GM21786 (cell line): ENCODE measurements around the gene ACACB.

ENCODE experiments used
- ATAC-seq: cut with Tn5 transposase; IDR thresholded peaks from one replicate; pipeline ENCODE4 v1.9.1; 2021; ENCODE audit not compliant: unreplicated experiment

The ACACB gene

DNA sequence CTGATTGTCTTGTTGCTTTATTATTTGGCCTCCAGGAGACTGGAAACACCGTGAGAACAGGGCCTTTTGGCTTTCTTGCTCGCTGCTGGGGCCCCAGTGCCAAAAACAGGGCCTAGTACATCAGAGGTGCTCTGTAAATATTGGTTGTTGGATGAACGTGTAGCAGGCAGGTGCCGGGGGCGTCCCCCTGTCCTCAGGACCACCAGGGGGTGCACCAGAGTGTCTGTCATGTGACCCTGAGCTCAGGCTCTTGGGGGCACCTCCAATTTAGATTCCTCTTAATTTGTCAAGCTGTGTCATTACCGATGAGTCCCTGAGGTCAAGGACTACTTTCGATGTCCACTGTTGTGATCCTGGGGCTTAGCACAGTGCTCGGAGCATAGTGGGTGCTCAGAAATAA is 87.1 kb downstream of the ACACB start:
- no peak for ATAC-seq

DNA sequence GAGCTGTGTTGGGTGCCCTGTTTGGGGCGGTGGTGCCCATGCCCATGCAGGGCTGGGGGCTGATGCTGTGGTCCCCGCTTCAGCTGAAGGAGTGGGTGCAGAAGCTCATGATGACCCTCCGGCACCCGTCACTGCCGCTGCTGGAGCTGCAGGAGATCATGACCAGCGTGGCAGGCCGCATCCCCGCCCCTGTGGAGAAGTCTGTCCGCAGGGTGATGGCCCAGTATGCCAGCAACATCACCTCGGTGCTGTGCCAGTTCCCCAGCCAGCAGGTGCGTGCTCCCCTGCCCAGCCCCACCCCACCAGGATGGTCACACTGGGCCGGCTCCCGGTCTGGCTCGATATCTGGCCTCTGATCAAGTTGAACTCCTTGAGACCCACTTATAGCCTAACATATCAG is 92.7 kb downstream of the ACACB start:
- ATAC-seq: no peak

DNA sequence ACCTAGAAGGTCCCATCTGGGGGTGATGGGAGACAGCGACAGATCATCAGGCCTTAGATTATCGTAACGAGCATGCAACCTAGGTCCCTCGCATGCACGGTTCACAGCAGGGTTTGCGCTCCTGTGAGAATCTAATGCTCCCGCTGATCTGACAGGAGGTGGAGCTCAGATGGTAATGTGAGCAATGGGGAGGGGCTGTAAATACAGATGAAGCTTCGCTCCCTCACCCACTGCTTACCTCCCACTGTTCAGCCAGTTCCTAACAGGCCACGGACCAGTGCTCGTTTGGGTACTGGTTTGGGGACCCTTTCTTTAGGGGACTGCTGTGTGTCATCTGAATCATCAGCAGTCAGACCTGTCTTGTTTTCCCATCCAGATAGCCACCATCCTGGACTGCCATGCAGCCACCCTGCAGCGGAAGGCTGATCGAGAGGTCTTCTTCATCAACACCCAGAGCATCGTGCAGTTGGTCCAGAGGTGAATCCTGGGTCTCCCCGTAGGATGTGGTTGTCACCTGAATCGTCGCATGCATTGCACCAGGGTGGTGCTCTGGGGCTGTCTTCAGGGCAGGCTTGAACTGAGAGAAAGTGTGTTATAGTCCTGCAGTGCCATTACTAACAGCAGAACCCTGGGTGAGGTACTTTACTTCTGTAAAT is 96.2 kb downstream of the ACACB start:
- no peak for ATAC-seq

DNA sequence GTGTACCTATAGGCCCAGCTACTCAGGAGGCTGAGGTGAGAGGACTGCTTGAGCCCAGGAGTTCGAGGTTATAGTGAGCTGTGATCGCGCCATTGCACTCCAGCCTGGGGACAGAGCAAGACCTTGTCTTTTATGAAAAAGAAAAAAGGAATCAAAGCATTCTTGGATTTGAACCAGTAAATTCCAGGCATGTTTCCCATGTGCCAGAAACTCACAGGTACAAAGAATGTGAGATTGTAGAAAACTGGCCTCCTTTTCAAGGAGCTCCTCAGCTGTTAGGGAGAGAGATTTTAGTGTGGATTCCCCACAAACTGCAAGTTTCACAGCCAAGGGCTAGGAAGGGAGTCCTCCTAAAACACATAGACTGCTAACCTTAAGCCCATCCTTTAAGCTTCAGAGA is 97.7 kb downstream of the ACACB start:
- ATAC-seq: no peak

DNA sequence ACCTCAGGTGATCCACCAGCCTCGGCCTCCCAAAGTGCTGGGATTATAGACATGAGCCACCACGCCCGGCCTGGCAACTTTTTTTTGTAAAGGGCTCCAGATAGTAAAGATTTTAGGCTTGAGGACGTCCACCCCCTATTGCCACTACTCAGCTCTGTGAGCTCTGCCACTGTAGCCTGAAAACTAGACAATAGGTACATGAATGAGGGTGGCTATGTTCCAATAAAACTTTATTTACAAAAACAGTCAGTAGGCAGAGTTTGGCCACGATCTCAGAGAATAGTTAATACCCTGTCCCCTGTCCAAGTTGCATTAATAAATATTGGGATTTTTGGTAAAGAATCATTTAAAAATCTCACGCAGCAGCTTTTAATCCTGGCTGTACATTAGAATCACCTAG is 102.6 kb downstream of the ACACB start:
- no peak for ATAC-seq

DNA sequence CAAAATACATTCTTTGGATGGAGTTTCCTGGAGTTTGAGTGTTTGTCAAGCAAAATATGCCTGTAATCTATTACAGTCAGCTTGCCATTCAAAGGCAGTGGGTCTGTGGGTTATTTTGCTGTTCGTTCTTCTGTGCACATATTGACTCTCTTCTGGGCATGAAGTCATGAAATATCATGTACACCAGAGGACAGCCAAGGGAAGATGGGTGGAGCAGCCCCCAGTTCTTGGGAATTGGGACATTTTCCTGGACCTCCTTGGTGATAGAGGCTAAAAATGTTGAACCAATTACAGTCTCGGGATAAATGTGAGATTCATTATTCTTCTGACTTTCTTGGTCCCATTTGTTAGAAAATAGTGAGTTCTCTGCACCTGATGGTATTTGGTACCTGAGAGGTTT is 103.6 kb downstream of the ACACB start:
- ATAC-seq: no peak

DNA sequence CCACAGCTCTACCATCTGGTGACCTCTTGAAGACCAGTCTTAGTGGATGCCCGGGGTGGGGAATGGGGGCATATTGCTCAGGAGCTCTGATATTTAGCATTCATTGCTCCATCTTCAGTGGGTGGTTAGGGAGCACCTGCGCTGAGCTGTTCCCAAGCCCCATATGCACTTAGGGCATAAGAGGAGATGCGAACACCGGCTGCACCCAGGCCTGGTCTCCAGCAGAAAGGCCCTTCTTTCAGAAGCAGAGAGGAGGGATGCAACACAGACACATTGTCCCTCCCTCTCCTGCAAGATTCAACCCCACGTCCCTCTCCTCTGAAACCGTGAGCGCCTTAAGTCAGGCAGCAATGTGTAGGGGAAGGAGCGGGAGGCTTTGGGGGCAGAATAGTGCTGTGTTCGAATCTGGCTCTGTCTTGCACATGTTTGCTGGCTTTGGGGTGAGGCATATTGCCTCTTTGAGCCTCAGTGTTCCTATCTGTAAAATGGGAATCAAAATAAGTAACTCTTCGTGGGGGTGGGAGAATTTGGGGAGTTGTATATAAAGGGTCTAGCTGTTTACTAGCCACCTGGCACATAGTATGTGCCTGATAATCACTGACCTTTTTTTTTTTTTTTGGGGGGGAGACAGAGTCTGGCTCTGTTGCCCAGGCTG is 105.0 kb downstream of the ACACB start:
- no peak for ATAC-seq

DNA sequence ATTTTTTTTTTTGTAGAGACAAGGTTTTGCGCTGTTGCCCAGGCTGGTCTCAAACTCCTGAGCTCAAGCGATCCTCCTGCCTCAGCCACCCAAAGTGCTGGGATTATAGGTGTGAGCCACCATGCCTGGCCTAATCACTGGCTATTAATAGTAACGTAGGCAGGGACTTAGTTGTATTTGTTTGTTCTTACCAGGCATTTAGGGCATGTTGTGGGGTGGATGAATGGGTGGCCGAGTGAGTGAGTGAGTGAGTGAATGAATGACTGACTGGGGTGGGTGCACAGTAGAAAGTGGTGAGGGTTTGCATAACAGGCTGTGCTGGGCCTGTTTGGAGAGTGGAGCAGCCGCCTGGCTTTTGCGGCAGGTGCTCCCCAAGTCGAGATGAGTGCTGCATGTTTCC is 105.7 kb downstream of the ACACB start:
- no peak for ATAC-seq

DNA sequence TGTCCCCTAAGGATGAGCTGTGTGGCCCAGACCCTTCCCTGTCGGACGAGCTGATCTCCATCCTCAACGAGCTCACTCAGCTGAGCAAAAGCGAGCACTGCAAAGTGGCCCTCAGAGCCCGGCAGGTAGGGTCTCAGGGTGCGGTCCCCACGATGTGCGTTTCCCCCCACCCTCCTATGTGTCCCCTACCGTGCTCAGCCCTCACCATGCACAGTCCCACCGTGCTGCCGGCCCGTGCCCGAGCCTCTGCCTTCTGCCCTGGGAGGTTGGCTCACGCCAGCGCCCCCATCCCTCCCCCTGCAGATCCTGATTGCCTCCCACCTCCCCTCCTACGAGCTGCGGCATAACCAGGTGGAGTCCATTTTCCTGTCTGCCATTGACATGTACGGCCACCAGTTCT is 106.1 kb downstream of the ACACB start:
- ATAC-seq: no peak

DNA sequence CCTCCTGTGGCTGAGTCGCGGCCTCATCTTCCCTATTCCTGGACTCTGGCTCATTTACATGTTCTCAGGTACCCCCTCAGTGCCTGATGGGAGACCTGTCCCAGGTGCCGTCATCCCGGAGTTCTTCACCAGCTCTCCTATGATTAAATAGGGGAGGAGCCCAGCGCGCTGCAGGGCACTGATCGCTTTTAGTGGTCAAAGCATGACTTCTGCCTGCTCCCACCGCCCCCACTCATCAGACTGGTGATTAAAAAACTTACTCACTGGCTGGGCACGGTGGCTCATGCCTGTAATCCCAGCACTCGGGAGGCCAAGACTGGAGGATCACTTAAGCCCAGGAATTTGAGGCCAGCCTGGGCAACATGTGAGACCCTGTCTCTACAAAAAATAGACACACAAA is 106.8 kb downstream of the ACACB start:
- no peak for ATAC-seq

DNA sequence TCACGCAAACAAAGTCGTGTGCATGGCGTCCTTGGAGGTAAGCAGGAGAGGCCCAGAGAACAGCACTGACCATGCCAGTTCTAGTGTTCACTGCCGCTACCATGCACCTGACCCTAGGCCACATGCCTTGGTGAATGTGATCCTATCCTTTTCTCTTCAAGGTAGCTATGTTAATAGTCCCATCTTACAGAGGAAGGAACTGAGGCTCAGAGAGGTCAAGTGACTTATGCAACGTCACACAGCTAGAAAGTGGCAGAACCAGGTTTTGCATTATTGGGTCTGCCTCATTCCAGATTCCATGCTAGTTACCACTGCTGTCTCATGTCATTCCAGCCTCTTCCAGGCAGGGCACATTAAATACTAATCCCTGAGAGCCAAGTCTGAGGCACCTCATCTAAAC is 107.5 kb downstream of the ACACB start:
- ATAC-seq: no peak

DNA sequence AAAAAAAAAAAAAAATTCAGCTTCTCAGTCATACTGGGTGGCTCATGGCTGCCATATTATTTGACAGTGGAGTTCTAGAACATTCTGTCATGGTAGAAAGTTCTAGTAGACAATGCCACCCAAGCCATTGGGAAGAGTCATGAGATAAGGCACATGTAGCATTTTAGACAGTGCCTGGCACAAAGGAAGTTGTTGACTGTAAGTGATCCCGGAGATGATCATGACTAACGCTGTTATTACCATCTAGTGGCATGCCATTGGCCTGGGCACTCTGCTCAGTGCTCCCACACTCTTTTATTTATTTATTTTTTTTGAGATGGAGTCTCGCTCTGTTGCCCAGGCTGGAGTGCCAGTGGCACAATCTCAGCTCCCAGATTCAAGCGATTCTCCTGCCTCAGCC is 112.3 kb downstream of the ACACB start:
- no peak for ATAC-seq

DNA sequence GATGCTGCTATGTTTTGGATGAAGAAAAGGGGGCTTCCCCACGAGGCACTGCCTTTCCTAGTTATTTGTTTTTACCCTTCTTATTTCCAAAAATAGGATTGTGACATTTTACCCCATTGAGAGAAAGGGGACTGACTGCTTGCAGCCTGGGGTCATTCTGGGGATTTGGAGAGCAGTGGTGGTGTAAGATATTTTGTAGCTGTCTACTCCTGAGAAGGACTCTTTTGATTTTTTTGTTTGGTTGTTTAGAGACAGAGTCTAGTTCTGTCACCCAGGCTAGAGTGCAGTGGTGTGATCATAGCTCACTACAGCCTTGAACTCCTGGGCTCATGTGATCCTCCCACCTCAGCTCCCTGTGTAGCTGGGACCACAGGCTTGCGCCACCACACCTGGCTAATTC is 113.8 kb downstream of the ACACB start:
- no peak for ATAC-seq

DNA sequence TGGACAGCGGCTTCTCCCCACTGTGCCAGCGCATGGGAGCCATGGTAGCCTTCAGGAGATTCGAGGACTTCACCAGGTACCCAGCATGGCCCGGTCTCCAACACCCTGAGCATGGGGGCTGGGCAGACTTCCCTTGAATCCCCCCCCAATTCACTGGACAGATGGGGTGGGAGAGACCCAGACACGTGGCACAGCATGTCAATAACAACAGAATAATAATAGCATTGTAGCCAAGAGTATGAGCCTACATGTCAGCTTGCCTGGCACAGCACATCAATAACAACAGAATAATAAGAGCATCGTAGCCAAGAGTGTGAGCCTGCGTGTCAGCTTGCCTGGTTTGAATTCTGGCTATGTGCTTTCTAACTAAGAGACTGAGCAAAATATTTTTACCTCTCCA is 116.3 kb downstream of the ACACB start:
- no peak for ATAC-seq

DNA sequence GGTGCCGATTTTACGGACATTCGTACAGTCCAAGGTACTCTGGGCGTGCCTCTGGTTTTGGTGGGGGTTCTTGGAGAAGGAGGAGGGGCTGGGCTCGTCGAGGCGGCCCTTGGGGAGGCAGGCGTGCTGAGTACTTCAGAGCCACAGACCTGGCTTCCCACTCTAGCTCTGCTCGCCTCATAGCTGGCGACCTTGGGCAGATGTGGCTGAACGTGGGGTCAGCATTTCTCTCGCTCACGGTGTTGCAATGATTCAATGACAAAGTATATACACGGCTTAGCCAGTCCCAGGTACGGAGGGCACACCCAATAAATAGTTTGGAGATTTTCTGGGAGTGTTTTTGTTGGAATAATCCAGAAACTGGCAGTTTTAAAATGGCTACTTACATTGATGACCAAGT is 117.6 kb downstream of the ACACB start:
- no peak for ATAC-seq

DNA sequence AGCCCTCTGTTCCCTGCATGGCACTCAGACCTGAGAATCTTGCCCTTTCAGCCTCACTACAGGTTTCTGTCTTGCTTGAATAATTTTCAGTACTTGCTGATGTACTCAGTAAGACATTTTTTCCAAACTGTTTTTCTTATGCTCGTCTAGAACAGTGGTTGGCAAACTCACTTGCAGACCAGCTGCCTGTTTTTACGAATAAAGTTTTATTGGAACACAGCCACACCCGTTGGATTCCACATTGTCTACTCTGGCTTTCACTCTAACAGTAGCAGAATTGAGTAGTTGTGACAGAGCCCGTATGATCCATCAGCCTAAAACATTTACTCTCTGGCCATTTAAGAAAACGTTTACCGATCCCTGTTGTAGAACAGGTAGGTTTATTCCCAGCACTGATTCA is 119.9 kb downstream of the ACACB start:
- ATAC-seq: no peak

DNA sequence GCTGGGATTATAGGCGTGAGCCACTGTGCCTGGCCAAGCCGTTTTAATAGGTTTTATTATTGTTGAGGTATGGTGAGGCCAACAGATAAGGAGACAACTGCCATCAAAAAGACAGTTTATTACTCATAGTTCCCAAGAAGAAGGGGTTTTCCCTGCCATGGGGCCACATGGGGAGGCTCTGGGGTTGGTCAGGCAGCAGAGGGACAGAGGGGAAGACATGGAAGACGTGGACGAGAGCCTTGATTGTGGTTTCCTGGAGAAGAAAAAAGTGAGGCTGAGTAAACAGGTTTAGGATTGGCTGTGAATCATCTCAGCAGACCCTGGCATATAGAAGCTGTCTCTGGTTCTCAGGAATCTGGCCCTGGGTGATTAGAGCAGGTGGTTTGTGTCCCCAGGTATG is 122.8 kb downstream of the ACACB start:
- ATAC-seq: no peak

DNA sequence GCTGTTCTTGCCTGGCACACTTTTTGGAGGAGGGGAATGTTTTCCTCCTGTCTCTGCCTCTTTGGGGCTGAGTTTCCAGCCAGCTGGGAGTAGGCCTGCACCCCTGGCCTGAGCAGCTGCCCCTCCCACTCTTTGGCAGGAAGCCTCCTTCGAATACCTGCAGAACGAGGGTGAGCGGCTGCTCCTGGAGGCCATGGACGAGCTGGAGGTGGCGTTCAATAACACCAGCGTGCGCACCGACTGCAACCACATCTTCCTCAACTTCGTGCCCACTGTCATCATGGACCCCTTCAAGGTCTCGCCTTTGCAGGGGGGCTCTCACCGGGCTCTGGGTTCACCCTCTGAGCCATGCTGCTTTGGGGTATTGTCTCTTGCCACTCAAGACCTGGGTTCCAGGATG is 123.3 kb downstream of the ACACB start:
- no peak for ATAC-seq

DNA sequence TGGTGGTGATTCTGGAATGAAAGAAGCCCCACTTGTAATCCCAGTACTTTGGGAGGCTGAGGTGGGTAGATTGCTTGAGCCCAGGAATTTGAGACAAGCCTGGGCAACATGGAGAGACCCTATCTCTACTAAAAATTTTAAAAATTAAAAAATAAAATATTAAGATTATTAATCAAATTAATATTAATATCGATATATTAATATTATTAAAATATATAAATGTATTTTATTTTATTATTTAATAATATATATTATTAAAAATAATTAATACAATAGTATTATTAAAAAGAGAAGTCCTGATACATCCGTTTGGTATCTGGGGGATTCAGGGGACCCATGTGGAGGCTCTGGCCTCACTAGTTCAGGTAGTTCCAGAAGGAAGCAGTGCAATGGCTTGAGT is 124.0 kb downstream of the ACACB start:
- no peak for ATAC-seq

DNA sequence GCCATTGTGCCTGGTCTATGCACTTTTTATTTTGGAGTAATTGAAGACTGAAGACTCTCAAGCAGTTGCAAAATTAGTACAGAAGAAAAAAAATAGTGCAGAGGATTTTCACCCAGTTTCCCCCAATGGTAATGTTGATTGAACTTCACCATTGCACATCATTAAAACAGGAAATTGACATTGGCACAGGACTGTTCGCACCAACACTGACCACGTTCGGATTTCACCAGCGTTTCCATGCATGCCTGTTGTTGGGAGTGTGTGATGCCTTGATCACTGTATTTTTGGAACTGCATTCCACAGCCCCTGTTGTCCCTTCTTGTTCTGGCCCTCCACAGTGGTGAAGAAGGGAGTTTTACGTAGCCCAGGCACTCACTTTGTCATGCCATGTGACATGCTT is 125.5 kb downstream of the ACACB start:
- ATAC-seq: no peak

DNA sequence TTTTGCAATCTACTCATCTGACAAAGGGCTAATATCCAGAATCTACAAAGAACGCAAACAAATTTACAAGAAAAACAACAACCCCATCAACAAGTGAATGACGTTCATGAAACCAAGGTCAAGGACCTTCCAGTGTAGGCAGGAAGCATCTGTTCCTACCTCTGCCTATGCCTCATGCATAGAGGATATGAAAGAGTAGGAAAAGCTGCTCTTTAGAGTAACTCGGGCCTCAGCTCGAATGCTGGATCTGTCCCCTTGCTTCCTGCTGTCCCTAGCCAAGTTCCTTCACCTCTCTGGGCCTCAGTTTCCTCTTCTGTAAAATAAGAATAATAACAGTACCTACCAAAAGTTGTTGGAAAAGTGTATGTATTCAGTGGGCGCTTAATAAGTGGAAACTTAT is 127.7 kb downstream of the ACACB start:
- ATAC-seq: no peak

DNA sequence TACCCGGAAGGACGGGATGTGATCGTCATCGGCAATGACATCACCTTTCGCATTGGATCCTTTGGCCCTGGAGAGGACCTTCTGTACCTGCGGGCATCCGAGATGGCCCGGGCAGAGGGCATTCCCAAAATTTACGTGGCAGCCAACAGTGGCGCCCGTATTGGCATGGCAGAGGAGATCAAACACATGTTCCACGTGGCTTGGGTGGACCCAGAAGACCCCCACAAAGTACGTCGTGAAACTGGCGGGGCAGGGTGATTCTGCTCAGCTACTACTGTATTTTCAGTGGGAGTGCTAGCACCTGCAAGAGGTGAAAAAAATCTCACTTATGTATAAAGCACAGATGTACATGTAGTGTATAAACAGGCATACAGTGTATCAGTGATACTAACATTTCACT is 129.8 kb downstream of the ACACB start:
- no peak for ATAC-seq
